ENCODE measurements around the gene FARSA. TPM values are rescaled to one million over a fixed set of nuclear protein-coding genes. Genes with fewer than 3 reads are reported as not detected.
"Not testable (repeated sequence)": the region's sequence is repeated elsewhere in the genome, so short reads cannot be mapped to it uniquely, and the experiment has no call there.

Gene FARSA
- total and polyA plus RNA-seq, 10 of the 15 experiments (the other 5 are each of a cell fraction or from before 2014, with no cell fraction given): 20.3 to 212 (median 76.4) TPM

DNA sequence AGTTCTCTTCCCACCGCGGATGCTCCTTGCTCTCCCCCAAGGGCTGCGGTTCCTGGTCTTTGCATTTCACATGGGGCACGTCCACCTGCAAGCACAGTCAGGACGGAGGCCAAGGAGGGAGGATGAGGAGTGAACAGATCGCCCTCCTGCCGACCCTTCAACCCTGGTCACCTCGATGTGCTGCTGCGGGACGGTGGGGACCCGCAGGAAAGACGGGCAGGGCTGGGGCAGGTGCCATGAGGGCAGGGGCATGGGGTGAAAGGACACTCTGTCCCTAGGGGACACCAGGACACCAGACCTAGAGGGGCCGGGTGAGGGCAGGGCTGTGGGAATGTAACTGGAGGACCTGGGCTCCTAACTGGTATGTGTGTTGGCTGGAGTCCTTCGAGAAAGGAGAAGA lies 15.3 kb downstream of the FARSA start (continued):
- no peak for TF ChIP-seq POU2F2 (IDR thresholded peaks at IDR 0.05; ENCODE audit: borderline replicate concordance, low read depth, low read length)
- TF ChIP-seq, protein P1, sequence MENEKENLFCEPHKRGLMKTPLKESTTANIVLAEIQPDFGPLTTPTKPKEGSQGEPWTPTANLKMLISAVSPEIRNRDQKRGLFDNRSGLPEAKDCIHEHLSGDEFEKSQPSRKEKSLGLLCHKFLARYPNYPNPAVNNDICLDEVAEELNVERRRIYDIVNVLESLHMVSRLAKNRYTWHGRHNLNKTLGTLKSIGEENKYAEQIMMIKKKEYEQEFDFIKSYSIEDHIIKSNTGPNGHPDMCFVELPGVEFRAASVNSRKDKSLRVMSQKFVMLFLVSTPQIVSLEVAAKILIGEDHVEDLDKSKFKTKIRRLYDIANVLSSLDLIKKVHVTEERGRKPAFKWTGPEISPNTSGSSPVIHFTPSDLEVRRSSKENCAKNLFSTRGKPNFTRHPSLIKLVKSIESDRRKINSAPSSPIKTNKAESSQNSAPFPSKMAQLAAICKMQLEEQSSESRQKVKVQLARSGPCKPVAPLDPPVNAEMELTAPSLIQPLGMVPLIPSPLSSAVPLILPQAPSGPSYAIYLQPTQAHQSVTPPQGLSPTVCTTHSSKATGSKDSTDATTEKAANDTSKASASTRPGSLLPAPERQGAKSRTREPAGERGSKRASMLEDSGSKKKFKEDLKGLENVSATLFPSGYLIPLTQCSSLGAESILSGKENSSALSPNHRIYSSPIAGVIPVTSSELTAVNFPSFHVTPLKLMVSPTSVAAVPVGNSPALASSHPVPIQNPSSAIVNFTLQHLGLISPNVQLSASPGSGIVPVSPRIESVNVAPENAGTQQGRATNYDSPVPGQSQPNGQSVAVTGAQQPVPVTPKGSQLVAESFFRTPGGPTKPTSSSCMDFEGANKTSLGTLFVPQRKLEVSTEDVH (IDR thresholded peaks at IDR 0.05; ENCODE audit: low read depth, partially characterized antibody): no peak
- no peak for TF ChIP-seq TCF12 (IDR thresholded peaks at IDR 0.05; ENCODE audit: low read depth, low read length)
- no peak for TF ChIP-seq TCF3 (IDR thresholded peaks at IDR 0.05; ENCODE audit: borderline replicate concordance, insufficient read depth, low read depth, low read length)
- no peak for TF ChIP-seq CREM (IDR thresholded peaks at IDR 0.05; ENCODE audit: low read depth)
- TF ChIP-seq ZNF24 (IDR thresholded peaks at IDR 0.05): no peak

DNA sequence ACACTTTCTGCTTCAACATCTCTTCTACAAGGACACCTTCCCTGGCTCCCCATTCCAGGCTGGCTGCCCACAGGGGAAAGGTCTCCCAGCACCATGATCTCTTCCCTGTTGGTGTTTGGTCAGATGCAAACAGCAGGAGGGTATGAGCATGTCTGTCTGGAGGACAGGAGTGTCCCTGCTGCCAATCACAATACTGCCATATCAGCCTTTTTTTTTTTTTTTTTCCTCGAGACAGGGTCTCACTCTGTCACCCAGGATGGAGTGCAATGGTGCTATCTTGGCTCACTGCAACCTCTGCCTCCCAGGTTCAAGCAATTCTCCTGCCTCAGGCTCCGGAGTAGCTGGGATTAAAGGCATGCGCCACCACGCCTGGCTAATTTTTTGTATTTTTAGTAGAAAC lies 17.7 kb downstream of the FARSA start:
- WGBS (ENCODE audit: insufficient coverage, insufficient replicate concordance, low lambda C conversion rate, missing lambda C conversion rate): 79% methylated on average over 4 of the region's 4 CpGs

More for the DNA sequence above, 17.7 kb downstream of the FARSA start:
- H3K27ac ChIP-seq (ENCODE audit: control insufficient read depth, insufficient read depth); H3K4me3 ChIP-seq; DNase-seq (ENCODE audit: low read depth, low spot score); H4K20me1 ChIP-seq (ENCODE audit: control insufficient read depth, insufficient read depth); H3K4me2 ChIP-seq (ENCODE audit: control insufficient read depth, insufficient read depth); H3K27me3 ChIP-seq (replicated peaks in 1 of 2; ENCODE audit: control insufficient read depth in 2 of 2, insufficient read depth in 2 of 2, low read length in 1 of 2); in situ Hi-C loops (cut with MboI); ATAC-seq; H3K9me3 ChIP-seq (replicated peaks; ENCODE audit: control insufficient read depth, insufficient read depth, low read length); H3K79me2 ChIP-seq (ENCODE audit: control insufficient read depth, insufficient read depth, low read length); H3K36me3 ChIP-seq (ENCODE audit: control insufficient read depth in 2 of 2, insufficient read depth in 2 of 2, low read length in 1 of 2); intact Hi-C loops (cut with micrococcal nuclease; ENCODE audit: unreplicated experiment); H3K4me1 ChIP-seq (ENCODE audit: control insufficient read depth, insufficient read depth, low read length); H2AFZ ChIP-seq (ENCODE audit: control insufficient read depth, low read depth, low read length); FAIRE-seq; BruUV-seq (replicated peaks); H3K9ac ChIP-seq (ENCODE audit: control insufficient read depth, insufficient read depth, low read length): not testable (repeated sequence)
- ChIA-PET CTCF (interaction anchor here (1.2 to 4.8 kb wide), 4 partner anchors 15 to 178 kb away, joined by 3 to 23 read pairs (median 6); no protein-coding TSS in a partner anchor), POLR2A (interaction anchor here (0.7 to 2.4 kb wide), 2 partner anchors 18 to 35 kb away, joined by 4 to 8 read pairs; partner anchors contain the start of gene FARSA), SMC1A (ENCODE audit: uncharacterized antibody, unreplicated experiment) (interaction anchor here (1.2 kb wide), 1 partner anchor 8 kb away, joined by 3 read pairs; no protein-coding TSS in a partner anchor), RAD21 (ENCODE audit: unreplicated experiment) (interaction anchor here (1.3 kb wide), 1 partner anchor 25 kb away, joined by 3 read pairs; the partner anchor contains the start of gene GCDH)

All from GM12878 (cell line).